Measurements from ENCODE around the gene TAPBPL.

TAPBPL gene

GRCh38 chr12:6424008-6424347 is 27.9 kb upstream of the TAPBPL start:
- 81% methylated on average over 6 of the region's 6 CpGs for WGBS

GRCh38 chr12:6424866-6425265 is 27.0 kb upstream of the TAPBPL start:
- no peaks in the 10 kb centered on the region for H3K9me3 ChIP-seq (ENCODE audit: control insufficient read depth, low read length)
- H4K8ac ChIP-seq (ENCODE audit: low read length) = no peak overlapping the region
- no peak overlapping the region for H4K91ac ChIP-seq (ENCODE audit: low read length)
- H3K79me1 ChIP-seq (replicated peaks; ENCODE audit: low read length, poor library complexity, severe bottlenecking) = no peaks in the 10 kb centered on the region
- H3K18ac ChIP-seq (ENCODE audit: low read depth in 1 of 2, low read length in 2 of 2) = no peak overlapping the region
- no peak overlapping the region for H3K9ac ChIP-seq (ENCODE audit: low read length)
- no peak overlapping the region for H3K23ac ChIP-seq (ENCODE audit: low read length in 2 of 2)
- H2BK12ac ChIP-seq (ENCODE audit: low read length in 2 of 2) = no peak overlapping the region
- no peak overlapping the region for H2BK15ac ChIP-seq (ENCODE audit: low read depth, poor library complexity, severe bottlenecking)
- H2AFZ ChIP-seq (ENCODE audit: low read depth, low read length) = no peak overlapping the region
- H2BK120ac ChIP-seq (ENCODE audit: low read depth, low read length) = no peak overlapping the region
- H3K27me3 ChIP-seq (ENCODE audit: control insufficient read depth in 1 of 2, insufficient read depth in 1 of 2, low read length in 2 of 2) = no peaks in the 10 kb centered on the region
- H3K4me3 ChIP-seq (ENCODE audit: insufficient read depth in 1 of 2, low read depth in 1 of 2, low read length in 2 of 2) = no peak overlapping the region
- H3K4me2 ChIP-seq (ENCODE audit: low read length, poor library complexity, severe bottlenecking) = no peak overlapping the region
- no peak overlapping the region for H3K27ac ChIP-seq (ENCODE audit: low read length, poor library complexity, severe bottlenecking)
- DNase-seq = no peak
- peak overlapping the region in 1 of 2 experiments; percentile 4 for H3K14ac ChIP-seq (ENCODE audit: low read length in 2 of 2)
- no peaks in the 10 kb centered on the region for H3K36me3 ChIP-seq (ENCODE audit: control insufficient read depth in 1 of 2, insufficient read depth in 2 of 2, low read depth in 1 of 2, low read length in 2 of 2)
- H3K4ac ChIP-seq (ENCODE audit: low read depth in 1 of 2, low read length in 2 of 2) = no peak overlapping the region
- H3K4me1 ChIP-seq (ENCODE audit: control insufficient read depth, insufficient read depth, low read depth, low read length) = peaks cover 2% of the 10 kb centered on the region
- WGBS = 79% methylated on average over 7 of the region's 8 CpGs
- no peak overlapping the region for H2BK5ac ChIP-seq (ENCODE audit: low read depth, low read length, poor library complexity, severe bottlenecking)
- H2AK5ac ChIP-seq (ENCODE audit: low read length, severe bottlenecking) = no peak overlapping the region

More at GRCh38 chr12:6424008-6424347, 27.9 kb upstream of the TAPBPL start:
- Histone ChIP-seq H2BK5ac (ENCODE audit: low read depth, low read length, poor library complexity, severe bottlenecking) (no peak overlapping the region), H3K9me3 (ENCODE audit: control insufficient read depth, low read length) (no peaks in the 10 kb centered on the region), H3K27me3 (ENCODE audit: control insufficient read depth in 1 of 2, insufficient read depth in 1 of 2, low read length in 2 of 2) (no peaks in the 10 kb centered on the region), H3K27ac (ENCODE audit: low read length, poor library complexity, severe bottlenecking) (no peak overlapping the region), H2BK15ac (ENCODE audit: low read depth, poor library complexity, severe bottlenecking) (no peak overlapping the region), H3K18ac (ENCODE audit: low read depth in 1 of 2, low read length in 2 of 2) (no peak overlapping the region), H3K4me3 (ENCODE audit: insufficient read depth in 1 of 2, low read depth in 1 of 2, low read length in 2 of 2) (no peak overlapping the region), H4K91ac (ENCODE audit: low read length) (no peak overlapping the region), H3K79me1 (replicated peaks; ENCODE audit: low read length, poor library complexity, severe bottlenecking) (no peaks in the 10 kb centered on the region), H3K4me1 (ENCODE audit: control insufficient read depth, insufficient read depth, low read depth, low read length) (peaks cover 3% of the 10 kb centered on the region), H2AK5ac (ENCODE audit: low read length, severe bottlenecking) (no peak overlapping the region), H2AFZ (ENCODE audit: low read depth, low read length) (peak overlapping the region; percentile 30), H3K9ac (ENCODE audit: low read length) (peak overlapping the region; percentile 41), H2BK12ac (ENCODE audit: low read length in 2 of 2) (peak overlapping the region in 1 of 2 experiments; percentile 7), H3K4ac (ENCODE audit: low read depth in 1 of 2, low read length in 2 of 2) (no peak overlapping the region), H3K23ac (ENCODE audit: low read length in 2 of 2) (no peak overlapping the region), H3K36me3 (ENCODE audit: control insufficient read depth in 1 of 2, insufficient read depth in 2 of 2, low read depth in 1 of 2, low read length in 2 of 2) (no peaks in the 10 kb centered on the region), H3K14ac (ENCODE audit: low read length in 2 of 2) (no peak overlapping the region), H4K8ac (ENCODE audit: low read length) (no peak overlapping the region), H3K4me2 (ENCODE audit: low read length, poor library complexity, severe bottlenecking) (no peak overlapping the region), H2BK120ac (ENCODE audit: low read depth, low read length) (no peak overlapping the region)
- no peak for DNase-seq

GRCh38 chr12:6425590-6426531 is 26.0 kb upstream of the TAPBPL start:
- no peak overlapping the region for H3K14ac ChIP-seq (ENCODE audit: low read length in 2 of 2)
- no peak overlapping the region for H2BK5ac ChIP-seq (ENCODE audit: low read depth, low read length, poor library complexity, severe bottlenecking)
- no peak overlapping the region for H3K4me2 ChIP-seq (ENCODE audit: low read length, poor library complexity, severe bottlenecking)
- H2BK15ac ChIP-seq (ENCODE audit: low read depth, poor library complexity, severe bottlenecking) = no peak overlapping the region
- peaks cover 8% of the 10 kb centered on the region for H3K4me1 ChIP-seq (ENCODE audit: control insufficient read depth, insufficient read depth, low read depth, low read length)
- no peaks in the 10 kb centered on the region for H3K79me1 ChIP-seq (replicated peaks; ENCODE audit: low read length, poor library complexity, severe bottlenecking)
- no peak overlapping the region for H3K27ac ChIP-seq (ENCODE audit: low read length, poor library complexity, severe bottlenecking)
- no peak overlapping the region for H2BK120ac ChIP-seq (ENCODE audit: low read depth, low read length)
- no peak overlapping the region for H3K4ac ChIP-seq (ENCODE audit: low read depth in 1 of 2, low read length in 2 of 2)
- H3K36me3 ChIP-seq (ENCODE audit: control insufficient read depth in 1 of 2, insufficient read depth in 2 of 2, low read depth in 1 of 2, low read length in 2 of 2) = no peaks in the 10 kb centered on the region
- WGBS = 94% methylated on average over 22 of the region's 23 CpGs
- no peak overlapping the region for H3K4me3 ChIP-seq (ENCODE audit: insufficient read depth in 1 of 2, low read depth in 1 of 2, low read length in 2 of 2)
- no peak overlapping the region for H3K23ac ChIP-seq (ENCODE audit: low read length in 2 of 2)
- H4K91ac ChIP-seq (ENCODE audit: low read length) = no peak overlapping the region
- no peak overlapping the region for H2AFZ ChIP-seq (ENCODE audit: low read depth, low read length)
- H3K9ac ChIP-seq (ENCODE audit: low read length) = no peak overlapping the region
- no peak overlapping the region for H4K8ac ChIP-seq (ENCODE audit: low read length)
- no peak for DNase-seq
- no peak overlapping the region for H3K18ac ChIP-seq (ENCODE audit: low read depth in 1 of 2, low read length in 2 of 2)
- no peak overlapping the region for H2BK12ac ChIP-seq (ENCODE audit: low read length in 2 of 2)
- no peaks in the 10 kb centered on the region for H3K9me3 ChIP-seq (ENCODE audit: control insufficient read depth, low read length)
- no peaks in the 10 kb centered on the region for H3K27me3 ChIP-seq (ENCODE audit: control insufficient read depth in 1 of 2, insufficient read depth in 1 of 2, low read length in 2 of 2)
- no peak overlapping the region for H2AK5ac ChIP-seq (ENCODE audit: low read length, severe bottlenecking)

- H3K14ac ChIP-seq (ENCODE audit: low read length in 2 of 2) = no peak overlapping the region
- H3K23ac ChIP-seq (ENCODE audit: low read length in 2 of 2) = no peak overlapping the region
- H2BK120ac ChIP-seq (ENCODE audit: low read depth, low read length) = no peak overlapping the region
- no peak overlapping the region for H2BK5ac ChIP-seq (ENCODE audit: low read depth, low read length, poor library complexity, severe bottlenecking)
- 90% methylated on average over 14 of the region's 14 CpGs for WGBS
- no peaks in the 10 kb centered on the region for H3K9me3 ChIP-seq (ENCODE audit: control insufficient read depth, low read length)
- no peak overlapping the region for H2AK5ac ChIP-seq (ENCODE audit: low read length, severe bottlenecking)
- peaks cover 9% of the 10 kb centered on the region for H3K4me1 ChIP-seq (ENCODE audit: control insufficient read depth, insufficient read depth, low read depth, low read length)
- DNase-seq = no peak
- no peak overlapping the region for H4K91ac ChIP-seq (ENCODE audit: low read length)
- H4K8ac ChIP-seq (ENCODE audit: low read length) = no peak overlapping the region
- no peak overlapping the region for H3K4me3 ChIP-seq (ENCODE audit: insufficient read depth in 1 of 2, low read depth in 1 of 2, low read length in 2 of 2)
- H3K27me3 ChIP-seq (ENCODE audit: control insufficient read depth in 1 of 2, insufficient read depth in 1 of 2, low read length in 2 of 2) = no peaks in the 10 kb centered on the region
- H3K4me2 ChIP-seq (ENCODE audit: low read length, poor library complexity, severe bottlenecking) = no peak overlapping the region
- no peaks in the 10 kb centered on the region for H3K79me1 ChIP-seq (replicated peaks; ENCODE audit: low read length, poor library complexity, severe bottlenecking)
- H2AFZ ChIP-seq (ENCODE audit: low read depth, low read length) = no peak overlapping the region
- H2BK12ac ChIP-seq (ENCODE audit: low read length in 2 of 2) = no peak overlapping the region
- H2BK15ac ChIP-seq (ENCODE audit: low read depth, poor library complexity, severe bottlenecking) = no peak overlapping the region
- H3K27ac ChIP-seq (ENCODE audit: low read length, poor library complexity, severe bottlenecking) = no peak overlapping the region
- H3K18ac ChIP-seq (ENCODE audit: low read depth in 1 of 2, low read length in 2 of 2) = no peak overlapping the region
- no peak overlapping the region for H3K4ac ChIP-seq (ENCODE audit: low read depth in 1 of 2, low read length in 2 of 2)
- no peaks in the 10 kb centered on the region for H3K36me3 ChIP-seq (ENCODE audit: control insufficient read depth in 1 of 2, insufficient read depth in 2 of 2, low read depth in 1 of 2, low read length in 2 of 2)
- H3K9ac ChIP-seq (ENCODE audit: low read length) = no peak overlapping the region
Observed at GRCh38 chr12:6426882-6427671, 24.8 kb upstream of the TAPBPL start.
